WTC11 (cell line): Measurements from ENCODE around the gene CACNB4. TPM values are rescaled to one million over a fixed set of nuclear protein-coding genes. Genes with fewer than 3 reads are reported as not detected.

Source experiments
- ATAC-seq: fragments of 200-7000 bp; cut with Tn5 transposase; 2 replicates; pipeline ENCODE4 v1.10.0; 2021; ENCODE audit warnings: mild to moderate bottlenecking, moderate library complexity
- CTCF ChIA-PET: fragments of 300-600 bp; sonication (Branson Sonifier 250); formaldehyde crosslinking; loops from one replicate; lab custom pipeline; 2021; ENCODE audit warnings: antibody characterized with exemption; lab: Charles Lee
- POLR2A ChIA-PET: fragments of 350-600 bp; sonication (Branson Sonifier 250); formaldehyde crosslinking; loops from one replicate; lab custom pipeline; 2021; ENCODE audit warnings: antibody characterized with exemption; lab: Charles Lee
- DNase-seq: peaks from one replicate; pipeline ENCODE4 v3.0.0; 2021; ENCODE audit warnings: low spot score
- H3K27ac Mint-ChIP-seq: 2 replicates; pipeline ENCODE4 v1.8.0; 2021; ENCODE audit warnings: mixed read lengths
- H3K27me3 Mint-ChIP-seq: 2 replicates; pipeline ENCODE4 v1.8.0; 2021; ENCODE audit warnings: low read depth, mild to moderate bottlenecking, moderate library complexity, mixed read lengths
- H3K36me3 Mint-ChIP-seq: 2 replicates; pipeline ENCODE4 v1.8.0; 2021; ENCODE audit warnings: mixed read lengths
- H3K4me1 Mint-ChIP-seq: 2 replicates; pipeline ENCODE4 v1.8.0; 2022; ENCODE audit warnings: mixed read lengths
- H3K4me3 Mint-ChIP-seq: 2 replicates; pipeline ENCODE4 v1.8.0; 2021; ENCODE audit warnings: mild to moderate bottlenecking, moderate library complexity, mixed read lengths
- H3K9me3 Mint-ChIP-seq: 2 replicates; pipeline ENCODE4 v1.8.0; 2021; ENCODE audit warnings: mixed read lengths
- ATF6 ChIP-seq: sonication (generic); formaldehyde crosslinking; IDR thresholded peaks from 2 replicates; pipeline ENCODE4 v1.8.1; 2023; ENCODE audit warnings: mild to moderate bottlenecking, missing genetic modification reagents
- CBFB ChIP-seq: sonication (generic); formaldehyde crosslinking; IDR thresholded peaks from 2 replicates; pipeline ENCODE4 v1.8.1; 2022; ENCODE audit warnings: mild to moderate bottlenecking, low read depth, missing genetic modification reagents
- E2F1 ChIP-seq: sonication (generic); formaldehyde crosslinking; IDR thresholded peaks from 2 replicates; pipeline ENCODE4 v1.8.0; 2022; ENCODE audit warnings: mild to moderate bottlenecking, missing genetic modification reagents
- ELF4 ChIP-seq: sonication (generic); formaldehyde crosslinking; IDR thresholded peaks from 2 replicates; pipeline ENCODE4 v1.8.1; 2022; ENCODE audit warnings: low read depth, mild to moderate bottlenecking, moderate library complexity, missing genetic modification reagents
- ETV6 ChIP-seq: sonication (generic); formaldehyde crosslinking; IDR thresholded peaks from 2 replicates; pipeline ENCODE4 v1.8.1; 2022; ENCODE audit warnings: mild to moderate bottlenecking, missing genetic modification reagents
- JAZF1 ChIP-seq: fragments of 250-450 bp; sonication (Bioruptor Pico); IDR thresholded peaks from 2 replicates; pipeline ENCODE4 v1.9.0; 2021; ENCODE audit warnings: moderate library complexity, mild to moderate bottlenecking, inconsistent platforms
- PRDM15 ChIP-seq: sonication (generic); formaldehyde crosslinking; IDR thresholded peaks from 2 replicates; pipeline ENCODE4 v1.8.0; 2022; ENCODE audit warnings: missing genetic modification reagents
- TCF7 ChIP-seq: sonication (generic); formaldehyde crosslinking; IDR thresholded peaks from 2 replicates; pipeline ENCODE4 v1.8.0; 2022; ENCODE audit warnings: mild to moderate bottlenecking, low read depth, missing genetic modification reagents, moderate library complexity
- USF1 ChIP-seq: sonication (generic); formaldehyde crosslinking; IDR thresholded peaks from 2 replicates; pipeline ENCODE4 v1.8.0; 2022; ENCODE audit warnings: mild to moderate bottlenecking, missing genetic modification reagents
- ZBTB43 ChIP-seq: sonication (generic); formaldehyde crosslinking; IDR thresholded peaks from 2 replicates; pipeline ENCODE4 v1.8.1; 2023; ENCODE audit warnings: mild to moderate bottlenecking, missing genetic modification reagents
- ZNF416 ChIP-seq: fragments of 250-450 bp; sonication (Bioruptor Pico); IDR thresholded peaks from 2 replicates; pipeline ENCODE4 v1.9.0; 2021; ENCODE audit warnings: mild to moderate bottlenecking, inconsistent platforms
- ZNF425 ChIP-seq: fragments of 250-450 bp; sonication (Bioruptor Pico); conservative IDR thresholded peaks from 2 replicates; pipeline ENCODE4 v1.9.0; 2021; ENCODE audit warnings: mild to moderate bottlenecking
- ZSCAN18 ChIP-seq: fragments of 250-450 bp; sonication (Bioruptor Pico); IDR thresholded peaks from 2 replicates; pipeline ENCODE4 v2.1.2; 2022; ENCODE audit warnings: mild to moderate bottlenecking, moderate library complexity
- total RNA-seq: library from RNA; stranded (reverse); gene quantifications from 3 replicates; pipeline ENCODE4 v1.2.3, GENCODE V29; 2021

Gene CACNB4
- total RNA-seq, 1 experiment from 2014 or later: 4.7 TPM

GRCh38 chr2:151842830-151843690 is 255.8 kb downstream of the CACNB4 start (continued):
- TF ChIP-seq ATF6 (CRISPR knock-in tag) (no peak), PRDM15 (CRISPR knock-in tag) (no peak)

- H3K9me3 Mint-ChIP-seq: no peaks in the 10 kb centered on the region
- ATAC-seq: no peak
- H3K4me3 Mint-ChIP-seq: no peak overlapping the region
- ChIA-PET POLR2A (no interaction called here), CTCF (interaction anchor here (0.7 kb wide), 1 partner anchor 25 kb away, joined by 3 read pairs; no protein-coding TSS in a partner anchor)
- no peaks in the 10 kb centered on the region for H3K4me1 Mint-ChIP-seq
- H3K27ac Mint-ChIP-seq: no peak overlapping the region
- no peaks in the 10 kb centered on the region for H3K27me3 Mint-ChIP-seq
- H3K36me3 Mint-ChIP-seq: no peaks in the 10 kb centered on the region
- TF ChIP-seq CBFB (CRISPR knock-in tag): no peak
- no peak for TF ChIP-seq USF1 (CRISPR knock-in tag)
- no peak for TF ChIP-seq ETV6 (CRISPR knock-in tag)
- no peak for TF ChIP-seq ZBTB43 (CRISPR knock-in tag)
- TF ChIP-seq ZNF416 (CRISPR knock-in tag): no peak
- no peak for TF ChIP-seq ZNF425
- TF ChIP-seq TCF7 (CRISPR knock-in tag): no peak
- TF ChIP-seq JAZF1 (CRISPR knock-in tag): no peak
- no peak for TF ChIP-seq E2F1 (CRISPR knock-in tag)
- TF ChIP-seq ELF4 (CRISPR knock-in tag): no peak
- TF ChIP-seq ZSCAN18: no peak
- DNase-seq: no peak
Measured at GRCh38 chr2:151841047-151841424, 257.8 kb downstream of the CACNB4 start.
